ENCODE results near the gene AUTS2. TPM values are rescaled to one million over a fixed set of nuclear protein-coding genes. Genes with fewer than 3 reads are reported as not detected.
A peak's percentile ranks its signal among the peaks of the same experiment; 100 is the strongest.

The AUTS2 gene
- total and polyA plus RNA-seq, 10 of the 15 experiments (the other 5 are each of a cell fraction or from before 2014, with no cell fraction given): 6.4 to 55.6 (median 21.6) TPM

GRCh38 chr7:70758646-70759045 is 1160.4 kb downstream of the AUTS2 start:
- Histone ChIP-seq H3K4me3 (no peak overlapping the region), H3K4me1 (ENCODE audit: control insufficient read depth, insufficient read depth, low read length) (peaks cover 45% of the 10 kb centered on the region), H3K36me3 (ENCODE audit: control insufficient read depth in 2 of 2, insufficient read depth in 2 of 2, low read length in 1 of 2) (peaks cover 5 to 11% of the 10 kb centered on the region in 2 experiments; a peak in 3 of 4 replicates), H2AFZ (ENCODE audit: control insufficient read depth, low read depth, low read length) (no peak overlapping the region; the same call in 1 of the 2 replicates), H3K9me3 (replicated peaks; ENCODE audit: control insufficient read depth, insufficient read depth, low read length) (no peaks in the 10 kb centered on the region), H3K4me2 (ENCODE audit: control insufficient read depth, insufficient read depth) (peak overlapping the region; percentile 38), H3K27ac (ENCODE audit: control insufficient read depth, insufficient read depth) (peak overlapping the region; percentile 11; the same call in 1 of the 2 replicates), H3K27me3 (replicated peaks in 1 of 2; ENCODE audit: control insufficient read depth in 2 of 2, insufficient read depth in 2 of 2, low read length in 1 of 2) (no peaks in the 10 kb centered on the region), H4K20me1 (ENCODE audit: control insufficient read depth, insufficient read depth) (no peaks in the 10 kb centered on the region), H3K9ac (ENCODE audit: control insufficient read depth, insufficient read depth, low read length) (no peak overlapping the region), H3K79me2 (ENCODE audit: control insufficient read depth, insufficient read depth, low read length) (peaks cover 75% of the 10 kb centered on the region)
- CTCF ChIA-PET: interaction anchor here (0.5 to 3.9 kb wide), 4 partner anchors 11 to 107 kb away, joined by 3 to 15 read pairs (median 7); no protein-coding TSS in a partner anchor
- SMC1A ChIA-PET (ENCODE audit: uncharacterized antibody, unreplicated experiment): interaction anchor here (0.9 to 10.1 kb wide), 8 partner anchors 10 to 44 kb away, joined by 3 to 114 read pairs (median 14); no protein-coding TSS in a partner anchor
- BruUV-seq (replicated peaks): no TSS peak
- POLR2A ChIA-PET: interaction anchor here (0.8 to 1.1 kb wide), 3 partner anchors 9 to 36 kb away, joined by 3 read pairs; no protein-coding TSS in a partner anchor
- RAD21 ChIA-PET (ENCODE audit: unreplicated experiment): interaction anchor here (0.7 to 3.9 kb wide), 4 partner anchors 14 to 717 kb away, joined by 3 to 17 read pairs (median 4); no protein-coding TSS in a partner anchor
- DNase-seq (ENCODE audit: low read depth, low spot score) (no peak), FAIRE-seq (no peak), ATAC-seq (no peak)
- intact Hi-C loops (cut with micrococcal nuclease; ENCODE audit: unreplicated experiment) (no loop called here), in situ Hi-C loops (cut with MboI) (no loop called here)
- WGBS (ENCODE audit: insufficient coverage, insufficient replicate concordance, low lambda C conversion rate, missing lambda C conversion rate): 56% methylated on average over 5 of the region's 5 CpGs
- no peak for TF ChIP-seq BRCA1 (IDR thresholded peaks at IDR 0.05; ENCODE audit: low read depth, low read length)
- TF ChIP-seq RCOR1 (conservative IDR thresholded peaks at IDR 0.05; ENCODE audit: low read depth, low read length): no peak
- no peak for TF ChIP-seq MYB (IDR thresholded peaks at IDR 0.05; ENCODE audit: borderline replicate concordance, low read depth, low read length)
- no peak for TF ChIP-seq NR2F1 (conservative IDR thresholded peaks at IDR 0.05)
- no peak for TF ChIP-seq SKIL (IDR thresholded peaks at IDR 0.05; ENCODE audit: low read depth, poor library complexity, severe bottlenecking)
- no peak for TF ChIP-seq ZNF274 (IDR thresholded peaks at IDR 0.05; ENCODE audit: insufficient read depth, insufficient read length)
- no peak for TF ChIP-seq JUND (IDR thresholded peaks at IDR 0.05; ENCODE audit: low read depth, low read length)
- no peak for TF ChIP-seq CHD1 (IDR thresholded peaks at IDR 0.05; ENCODE audit: low read depth, low read length)
- TF ChIP-seq RELA (IDR thresholded peaks at IDR 0.05; ENCODE audit: borderline replicate concordance, partially characterized antibody): no peak
- no peak for TF ChIP-seq BACH1 (IDR thresholded peaks at IDR 0.05; ENCODE audit: borderline replicate concordance)
- no peak for TF ChIP-seq TCF12 (IDR thresholded peaks at IDR 0.05; ENCODE audit: low read depth, low read length)
- TF ChIP-seq NFYB (IDR thresholded peaks at IDR 0.05; ENCODE audit: insufficient read depth, low read depth, low read length): no peak
- TF ChIP-seq LARP7 (IDR thresholded peaks at IDR 0.05): no peak
- no peak for TF ChIP-seq ZNF687 (IDR thresholded peaks at IDR 0.05)
- TF ChIP-seq TBL1XR1 (IDR thresholded peaks at IDR 0.05; ENCODE audit: low read depth, low read length): no peak

All from GM12878 (cell line).